ENCODE measurements around the gene RIN3. TPM values are rescaled to one million over a fixed set of nuclear protein-coding genes. Genes with fewer than 3 reads are reported as not detected.

The RIN3 gene
- polyA plus RNA-seq, 4 donors, result 5.6 to 7.6 (median 6.7) TPM

DNA sequence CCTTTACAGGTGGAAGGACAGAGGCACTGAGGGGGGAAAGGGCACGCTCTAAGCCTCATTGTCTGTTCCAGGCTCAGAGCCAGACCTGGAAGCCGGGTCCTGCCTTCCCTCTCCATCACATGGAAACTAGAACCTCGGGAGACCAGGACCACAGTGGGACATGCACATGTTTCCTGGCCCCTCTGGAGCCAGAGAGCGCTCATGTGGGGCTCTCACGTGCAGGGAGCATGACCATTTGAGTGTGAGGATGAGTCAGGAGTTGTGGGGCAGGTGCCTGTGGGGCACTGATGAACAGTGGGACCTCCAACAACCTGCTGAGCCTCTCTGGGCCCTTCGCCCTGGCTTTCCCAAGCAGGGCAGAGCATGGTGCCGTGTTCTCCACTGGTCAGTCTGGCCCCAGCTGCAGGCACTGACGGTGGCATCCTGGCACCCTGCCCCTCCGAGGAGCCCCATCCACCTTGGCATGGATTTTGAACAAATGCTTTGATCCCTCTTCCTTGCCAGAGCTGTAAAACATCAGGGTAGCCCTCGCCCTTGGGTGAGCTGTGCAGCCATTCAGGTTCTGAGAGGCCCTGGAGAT is 100.2 kb downstream of the RIN3 start:
- DNase-seq (ENCODE audit: low read depth in 4 of 4, low spot score in 2 of 4), result no peak

DNA sequence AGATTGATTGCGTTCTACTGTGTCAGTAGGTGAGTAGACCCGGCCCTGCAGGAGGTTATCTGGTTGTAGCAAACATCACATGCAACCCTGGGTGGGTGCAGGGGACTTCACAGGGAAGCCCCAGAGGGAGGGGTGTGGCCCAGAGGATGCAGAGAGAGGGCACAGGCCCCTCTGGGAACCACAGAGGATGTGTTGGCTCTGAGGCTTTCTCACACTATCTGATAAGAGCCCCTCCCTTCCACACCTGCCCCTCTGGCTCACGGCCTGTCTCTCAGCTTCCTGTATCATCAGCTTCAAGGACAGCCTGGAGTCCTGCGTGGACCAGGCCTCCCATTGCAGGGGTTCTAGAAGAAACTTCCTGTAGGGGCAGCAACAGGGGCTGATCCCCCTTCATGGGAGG is 101.9 kb downstream of the RIN3 start:
- no peak for DNase-seq (ENCODE audit: low read depth in 4 of 4, low spot score in 2 of 4)

DNA sequence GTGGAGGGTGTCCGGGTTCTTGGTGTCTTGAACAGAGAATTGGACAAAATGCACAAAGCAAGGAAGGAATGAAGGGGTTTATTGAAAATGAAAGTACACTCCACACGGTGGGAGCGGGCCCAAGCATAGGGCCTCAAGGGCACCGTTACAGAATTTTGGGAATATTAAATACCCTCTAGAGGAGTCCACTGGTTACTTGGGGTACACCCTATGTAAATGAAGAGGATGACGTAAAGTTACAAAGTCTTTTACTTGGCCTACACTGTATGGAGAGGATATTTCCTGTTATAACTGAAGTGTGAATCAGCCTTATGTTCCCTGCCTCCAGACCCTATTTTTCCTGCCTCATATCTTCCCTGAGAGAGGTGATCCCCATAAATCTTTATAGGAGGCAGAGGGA is 102.6 kb downstream of the RIN3 start:
- no peak for DNase-seq (ENCODE audit: low read depth in 4 of 4, low spot score in 2 of 4)

DNA sequence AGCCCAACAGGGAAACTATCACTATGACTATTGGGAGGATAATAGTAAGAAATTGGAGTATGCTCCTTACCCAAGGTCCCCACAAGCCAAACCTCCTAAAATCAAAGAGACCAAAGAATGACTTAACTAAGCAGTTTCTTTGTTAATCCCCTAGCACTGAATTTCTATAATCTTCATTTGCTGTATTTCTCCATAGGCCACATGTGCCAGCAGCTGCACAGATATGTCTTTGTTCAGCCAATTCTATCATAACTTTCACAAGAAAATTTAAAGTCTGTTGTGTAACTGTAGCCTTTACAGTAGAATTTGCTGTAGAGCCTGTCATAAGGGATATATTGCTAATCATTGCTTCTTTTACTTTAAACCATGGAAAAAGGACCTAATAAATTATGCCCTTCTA is 104.0 kb downstream of the RIN3 start:
- no peak for DNase-seq (ENCODE audit: low read depth in 4 of 4, low spot score in 2 of 4)

DNA sequence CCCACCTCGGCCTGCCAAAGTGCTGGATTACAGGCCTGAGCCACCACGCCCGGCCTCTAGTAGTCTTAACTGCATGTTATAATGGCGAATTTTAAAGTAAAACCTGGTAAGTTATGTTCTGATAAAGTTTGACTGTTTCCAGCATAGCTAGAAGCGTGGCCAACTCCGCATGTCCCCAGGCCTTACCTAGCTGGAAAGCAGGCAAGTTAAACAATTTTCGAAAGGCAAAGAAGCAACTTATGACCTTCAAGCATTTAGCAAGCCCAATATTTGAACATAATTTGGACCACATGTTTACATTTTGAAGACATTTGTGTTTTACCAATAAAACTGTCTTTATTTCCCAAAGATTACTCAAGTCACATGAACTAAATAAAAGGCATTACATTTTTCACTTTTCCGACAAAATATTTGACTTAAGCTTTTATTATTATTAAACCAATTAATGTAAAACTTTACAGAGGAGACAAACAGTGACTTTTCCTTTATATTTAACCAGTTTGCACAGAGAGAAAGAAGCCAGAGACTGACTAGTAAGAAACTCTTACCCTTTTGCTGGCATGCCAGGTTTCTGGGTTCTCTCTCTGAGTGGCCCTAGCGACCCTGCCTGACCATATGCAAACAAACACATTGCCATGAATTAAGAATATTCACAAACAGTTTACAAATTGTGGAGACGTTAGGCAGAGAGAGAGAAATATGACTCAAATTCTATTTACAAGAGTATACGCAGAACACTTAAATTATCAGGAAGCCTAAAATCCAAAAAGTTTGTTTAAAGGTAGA is 106.3 kb downstream of the RIN3 start:
- no peak for DNase-seq (ENCODE audit: low read depth in 4 of 4, low spot score in 2 of 4)

DNA sequence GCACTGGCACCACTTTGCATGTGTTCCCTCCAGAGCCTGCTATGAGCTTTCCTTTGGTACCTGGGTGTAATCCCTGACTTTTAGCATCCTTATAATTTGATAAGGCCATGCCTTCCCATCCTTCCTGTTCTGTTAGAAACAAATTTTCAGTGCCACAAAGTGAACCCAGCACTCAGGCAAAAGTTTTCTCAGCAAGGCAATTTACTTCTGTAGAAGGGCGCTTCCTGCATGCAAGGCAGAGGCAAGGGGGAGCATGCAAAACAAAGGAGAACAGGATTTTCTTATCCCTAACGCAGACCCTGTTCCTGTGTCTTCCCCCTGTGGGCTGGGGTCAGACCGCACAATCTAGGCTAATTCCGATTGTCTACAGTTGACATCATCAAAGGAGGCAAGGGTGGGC is 108.7 kb downstream of the RIN3 start:
- no peak for DNase-seq (ENCODE audit: low read depth in 4 of 4, low spot score in 2 of 4)

DNA sequence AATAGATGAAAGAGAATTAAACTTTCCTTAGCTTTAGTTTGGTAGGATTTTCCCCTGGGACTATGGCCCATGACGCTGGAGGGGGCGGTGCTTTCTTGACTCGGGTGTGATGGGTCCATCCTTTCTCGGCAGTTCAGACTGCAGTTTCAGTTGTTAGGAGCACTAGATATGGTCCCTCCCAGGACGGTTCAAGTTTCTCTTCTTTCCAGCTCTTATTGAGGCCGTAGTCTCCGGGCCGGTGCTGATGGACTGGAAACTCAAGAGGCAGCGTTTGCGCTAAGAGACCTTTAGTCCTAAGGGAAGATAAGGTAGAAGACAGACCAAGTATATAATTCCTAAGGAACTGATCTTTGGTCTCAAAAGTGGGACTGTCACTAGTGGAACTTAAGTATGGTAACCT is 111.2 kb downstream of the RIN3 start:
- no peak for DNase-seq (ENCODE audit: low read depth in 4 of 4, low spot score in 2 of 4)

DNA sequence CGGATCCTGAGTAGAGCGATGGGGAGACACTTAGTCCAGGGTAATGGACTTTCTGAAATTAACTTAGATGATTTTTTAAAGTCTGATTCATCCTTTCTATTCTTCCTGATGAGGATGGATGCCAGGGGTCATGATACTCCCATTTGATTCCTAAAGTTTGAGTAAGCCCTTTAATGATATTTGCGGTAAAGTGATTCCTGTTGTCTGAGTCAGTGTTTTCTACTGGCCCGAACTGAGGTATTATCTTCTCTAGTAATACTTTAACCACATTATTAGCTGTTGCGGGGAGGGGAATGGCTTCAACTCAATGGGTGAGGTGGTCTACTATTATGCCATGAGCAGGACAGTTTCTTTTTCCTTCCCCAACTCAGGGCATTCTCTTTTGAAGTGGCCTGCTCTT is 111.6 kb downstream of the RIN3 start:
- DNase-seq (ENCODE audit: low read depth in 4 of 4, low spot score in 2 of 4), result no peak

DNA sequence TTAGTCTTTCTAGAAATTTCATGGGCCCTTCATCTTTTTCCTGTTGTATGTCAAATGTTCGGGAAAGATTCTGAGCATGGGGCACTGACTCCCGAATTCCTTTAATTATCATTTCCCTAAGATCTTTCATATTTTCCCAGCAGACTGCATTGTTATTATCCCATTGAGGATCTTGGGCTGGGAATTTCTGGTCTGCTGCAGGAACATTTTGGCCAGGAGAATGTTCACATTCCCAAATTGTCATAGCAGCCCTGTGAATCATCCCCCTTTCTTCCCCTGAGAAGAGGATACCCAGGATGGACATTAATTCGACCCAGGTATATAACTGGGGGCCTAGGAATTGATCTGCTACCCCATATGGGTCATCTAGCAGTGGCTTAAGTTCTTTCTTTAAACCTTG is 112.5 kb downstream of the RIN3 start:
- no peak for DNase-seq (ENCODE audit: low read depth in 4 of 4, low spot score in 2 of 4)

DNA sequence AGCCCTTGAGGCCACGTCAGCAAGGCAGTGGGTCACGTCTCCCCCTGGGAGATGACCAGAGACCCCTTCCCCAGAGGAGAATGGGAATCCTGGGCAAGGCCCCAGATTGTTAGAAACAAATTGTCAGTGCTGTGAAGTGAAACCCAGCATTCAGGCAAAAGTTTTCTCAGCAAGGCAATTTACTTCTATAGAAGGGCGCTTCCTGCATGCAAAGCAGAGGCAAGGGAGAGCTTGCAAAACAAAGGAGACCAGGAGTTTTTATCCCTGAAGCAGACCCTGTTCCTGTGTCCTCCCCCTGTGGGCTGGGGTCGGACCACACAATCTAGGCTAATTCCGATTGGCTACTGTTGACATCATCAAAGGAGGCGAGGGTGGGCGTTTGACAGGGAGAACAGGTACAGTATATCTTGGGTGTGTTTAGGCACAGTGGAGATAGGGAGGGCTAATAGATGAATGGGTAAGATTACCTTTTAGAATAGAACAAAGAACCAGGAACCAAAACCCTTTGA is 114.2 kb downstream of the RIN3 start:
- DNase-seq (ENCODE audit: low read depth in 4 of 4, low spot score in 2 of 4), result no peak

DNA sequence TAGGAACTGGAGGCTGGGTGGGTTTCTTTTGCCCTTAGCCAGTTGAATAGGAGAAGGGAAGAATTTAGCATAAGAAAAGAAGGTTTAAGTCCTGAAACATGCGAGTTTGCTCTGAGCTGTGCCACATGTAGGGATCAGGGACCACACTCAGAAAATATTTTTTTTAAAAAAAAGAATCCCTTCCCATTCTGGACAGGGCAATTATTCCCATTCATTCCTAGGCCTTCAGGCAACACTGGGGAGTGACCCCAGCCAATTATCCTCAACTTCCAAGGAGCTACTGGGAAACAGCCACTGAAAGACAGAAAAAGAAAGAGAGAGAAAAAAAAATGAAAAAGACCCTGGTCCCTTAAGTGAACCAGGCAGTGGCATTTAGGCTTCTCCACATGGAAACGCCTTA is 115.1 kb downstream of the RIN3 start:
- DNase-seq (ENCODE audit: low read depth in 4 of 4, low spot score in 2 of 4), result no peak

DNA sequence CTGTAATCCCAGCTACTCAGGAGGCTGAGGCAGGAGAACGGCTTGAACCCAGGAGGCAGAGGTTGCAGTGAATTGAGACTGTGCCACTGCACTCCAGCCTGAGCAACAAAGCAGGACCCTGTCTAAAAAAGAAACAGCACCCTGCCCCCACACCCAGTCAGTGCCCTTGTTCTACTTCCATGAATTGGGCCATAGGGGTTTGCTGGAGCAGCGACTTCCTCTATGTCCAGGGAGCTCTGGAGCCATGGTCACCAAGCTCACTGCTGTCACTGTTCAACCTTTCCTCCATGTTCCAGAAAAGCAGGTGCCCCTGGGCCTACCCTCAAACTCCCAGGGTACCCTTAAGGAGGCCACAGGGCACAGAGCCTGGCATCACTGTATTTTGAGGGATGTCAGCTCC is 116.8 kb downstream of the RIN3 start:
- no peak for DNase-seq (ENCODE audit: low read depth in 4 of 4, low spot score in 2 of 4)

DNA sequence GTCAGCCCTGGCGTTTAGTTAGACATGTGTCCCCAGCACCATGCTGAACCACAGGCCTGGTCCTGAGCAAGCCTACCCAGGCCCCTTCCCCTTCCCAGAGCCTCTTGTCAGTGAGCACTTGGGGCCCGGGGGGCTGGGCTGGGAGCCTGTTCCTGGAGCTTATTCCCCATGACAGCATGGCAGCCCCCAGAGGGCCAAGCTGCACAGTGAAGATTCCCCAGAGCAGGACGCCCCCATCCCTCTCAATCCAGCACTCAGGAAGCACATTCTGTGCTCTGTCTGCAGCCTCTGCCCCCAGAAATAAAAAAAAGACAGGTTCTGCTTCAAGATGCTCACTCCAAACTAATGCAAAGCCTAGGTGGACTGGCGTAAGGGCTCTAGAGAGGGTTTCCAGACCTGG is 117.5 kb downstream of the RIN3 start:
- DNase-seq (ENCODE audit: low read depth in 4 of 4, low spot score in 2 of 4), result no peak

DNA sequence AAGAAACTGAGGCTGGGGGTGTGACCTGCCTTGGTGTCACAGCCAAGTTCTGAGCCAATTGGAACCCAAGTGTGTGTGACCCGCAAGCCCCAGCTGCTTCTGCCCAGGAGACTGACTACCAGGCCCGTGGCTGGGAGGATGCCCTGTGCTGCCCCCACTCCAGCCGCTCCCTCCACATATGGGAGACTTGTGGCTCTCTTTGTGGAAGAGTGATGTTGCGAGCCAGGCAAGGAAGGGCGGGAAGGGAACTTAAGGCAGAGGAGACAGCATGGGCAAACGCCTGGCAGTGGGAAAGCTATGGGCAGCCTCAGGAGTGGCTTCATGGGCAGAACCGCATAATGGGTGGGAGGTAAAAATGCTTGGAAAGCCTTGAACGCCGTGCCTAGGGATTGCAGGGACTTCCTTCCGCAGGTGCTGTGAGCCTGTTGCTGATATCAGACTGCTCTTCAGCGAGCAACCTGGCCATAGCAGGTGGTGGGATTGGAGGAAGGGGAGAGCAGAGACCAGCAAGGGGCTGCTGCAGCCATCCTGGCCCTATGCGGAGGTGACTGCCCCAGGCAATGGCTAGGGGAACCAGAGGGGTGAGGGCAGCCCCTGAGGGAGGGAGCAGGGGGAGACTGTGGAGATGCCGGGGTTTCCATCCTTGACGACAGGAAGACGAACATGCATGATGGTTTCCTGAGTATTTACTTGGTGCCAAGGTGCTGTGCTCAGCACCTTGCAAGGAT is 119.1 kb downstream of the RIN3 start:
- no peak for DNase-seq (ENCODE audit: low read depth in 4 of 4, low spot score in 2 of 4)

DNA sequence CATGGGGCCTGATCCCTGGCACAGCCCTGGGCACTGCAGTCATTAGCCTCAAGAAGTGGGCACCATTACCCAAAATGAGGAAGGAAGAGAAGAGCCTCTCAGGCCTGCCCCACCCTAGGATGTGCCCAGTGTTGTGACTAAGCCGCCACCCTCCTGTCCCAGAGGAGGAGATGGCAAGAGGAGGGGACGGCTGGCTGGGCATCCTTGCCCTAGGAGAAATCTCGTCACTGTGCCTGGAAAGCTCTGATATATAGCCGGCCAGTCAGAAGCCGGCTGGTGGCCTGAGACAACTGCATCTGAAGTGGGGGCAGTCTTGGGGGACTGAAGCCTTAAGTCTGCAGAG is 119.7 kb downstream of the RIN3 start:
- no peak for DNase-seq (ENCODE audit: low read depth in 4 of 4, low spot score in 2 of 4)

DNA sequence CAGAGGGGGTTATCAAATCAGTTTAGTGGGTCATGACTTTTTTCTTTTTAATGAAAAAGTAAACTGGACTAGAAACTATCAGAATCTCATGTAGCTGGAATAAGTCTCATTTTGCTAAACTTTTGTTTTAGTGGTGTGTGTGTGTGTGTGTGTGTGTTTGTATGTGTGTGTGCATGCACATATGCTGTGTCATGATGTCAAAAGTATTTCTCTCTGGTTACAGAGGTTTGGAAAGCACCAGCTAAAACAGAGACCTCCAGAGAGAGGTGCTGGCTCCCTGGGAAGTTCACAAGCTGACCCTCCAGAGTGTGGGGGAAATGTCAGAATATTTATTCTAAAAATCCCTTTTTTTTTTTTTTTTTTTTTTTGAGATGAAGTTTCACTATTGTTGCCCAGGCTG is 120.1 kb downstream of the RIN3 start:
- no peak for DNase-seq (ENCODE audit: low read depth in 4 of 4, low spot score in 2 of 4)

DNA sequence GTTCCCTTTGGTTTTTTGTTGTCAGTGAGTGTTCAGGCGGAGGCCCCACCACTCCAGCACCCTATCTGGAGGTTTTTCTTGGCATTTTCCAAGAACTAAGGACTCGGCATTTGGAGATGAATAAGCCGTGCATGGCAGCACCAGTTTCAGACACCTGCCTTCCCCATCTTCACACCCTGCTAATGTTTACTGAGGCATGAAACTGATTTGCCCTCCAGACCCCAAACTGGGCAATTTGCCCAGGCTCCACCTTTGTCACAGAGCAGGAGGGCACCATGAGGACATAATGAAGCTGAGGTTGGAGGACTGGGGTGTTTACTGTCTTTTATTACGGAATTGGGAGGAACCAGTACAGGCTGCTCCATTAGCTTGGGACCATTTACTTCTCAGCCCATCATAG is 121.5 kb downstream of the RIN3 start:
- no peak for DNase-seq (ENCODE audit: low read depth in 4 of 4, low spot score in 2 of 4)

DNA sequence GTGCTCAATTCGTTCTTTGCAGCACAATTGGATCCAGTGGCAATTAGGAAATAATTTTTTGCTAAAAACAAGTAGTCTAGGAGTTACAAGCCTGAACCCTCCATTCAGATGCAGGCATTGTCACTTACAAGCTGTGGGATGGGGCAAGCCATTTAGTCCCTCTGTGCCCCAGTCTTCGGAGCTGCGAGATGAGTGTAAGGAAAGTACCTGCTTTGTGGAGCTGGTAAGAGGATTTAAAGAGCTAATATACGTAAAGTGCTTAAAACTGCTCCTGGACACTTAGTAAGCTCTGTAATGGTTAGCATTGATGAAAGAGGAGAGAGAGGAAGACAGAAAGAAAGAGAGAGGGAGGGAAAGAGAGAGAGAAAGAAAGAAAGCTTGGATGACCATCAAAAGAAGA is 122.3 kb downstream of the RIN3 start:
- no peak for DNase-seq (ENCODE audit: low read depth in 4 of 4, low spot score in 2 of 4)

DNA sequence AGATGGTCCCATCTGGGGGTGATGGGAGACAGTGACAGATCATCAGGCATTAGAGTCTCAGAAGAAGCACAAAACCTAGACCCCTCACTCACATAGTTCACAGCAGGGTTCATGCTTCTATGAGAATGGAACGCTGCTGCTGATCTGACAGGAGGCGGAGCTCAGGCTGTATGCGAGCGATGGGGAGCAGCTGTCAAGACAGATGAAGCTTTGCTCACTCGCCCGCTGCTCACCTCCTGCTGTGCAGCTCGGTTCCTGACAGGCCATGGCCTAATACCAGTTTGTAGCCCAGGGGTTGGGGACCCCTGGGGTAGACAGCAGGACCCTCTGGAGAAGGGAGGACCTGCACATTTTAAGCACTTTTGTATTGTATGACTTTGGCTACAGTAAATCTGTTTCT is 123.6 kb downstream of the RIN3 start:
- DNase-seq (ENCODE audit: low read depth in 4 of 4, low spot score in 2 of 4), result peak in 1 of 4 donors; percentile 26

DNA sequence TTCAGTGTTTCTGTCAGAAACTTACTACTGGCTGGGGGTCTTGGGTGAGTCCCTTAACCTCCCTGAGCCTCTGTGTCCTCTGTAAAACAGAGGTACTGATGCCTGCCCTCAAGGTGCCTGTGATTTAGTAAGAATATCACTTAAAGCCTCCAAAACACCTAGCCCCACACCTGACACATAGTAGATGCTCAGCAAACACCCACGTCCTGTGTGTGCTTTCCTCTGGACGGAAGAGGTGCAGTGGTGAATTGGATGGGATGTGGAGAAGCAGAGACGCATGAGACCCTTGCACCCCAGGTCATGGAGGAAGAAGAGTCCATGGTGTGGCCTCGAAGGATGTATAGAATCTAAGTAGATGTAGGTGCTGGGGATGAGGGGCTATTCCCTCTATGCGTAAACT is 124.3 kb downstream of the RIN3 start:
- no peak for DNase-seq (ENCODE audit: low read depth in 4 of 4, low spot score in 2 of 4)

DNA sequence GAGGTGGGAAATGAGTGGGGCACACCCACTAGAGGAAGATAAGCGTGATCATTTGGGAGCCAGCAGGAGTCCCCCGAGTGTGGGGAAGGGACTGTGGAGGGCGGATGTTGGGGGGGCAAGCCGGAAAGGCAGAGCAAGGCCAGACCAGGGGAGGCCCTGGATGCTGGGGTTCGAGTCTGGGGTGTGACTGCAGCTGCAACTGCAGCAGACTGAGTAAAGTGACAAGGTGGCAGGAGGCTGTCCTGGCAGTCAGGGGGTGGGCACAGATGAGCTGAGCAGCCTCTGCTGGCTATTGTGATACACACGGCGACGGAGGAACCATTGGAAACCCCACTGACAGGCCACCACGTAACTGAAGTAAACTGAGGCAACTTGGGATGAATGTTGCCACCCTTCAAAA is 124.7 kb downstream of the RIN3 start:
- DNase-seq (ENCODE audit: low read depth in 4 of 4, low spot score in 2 of 4), result no peak

DNA sequence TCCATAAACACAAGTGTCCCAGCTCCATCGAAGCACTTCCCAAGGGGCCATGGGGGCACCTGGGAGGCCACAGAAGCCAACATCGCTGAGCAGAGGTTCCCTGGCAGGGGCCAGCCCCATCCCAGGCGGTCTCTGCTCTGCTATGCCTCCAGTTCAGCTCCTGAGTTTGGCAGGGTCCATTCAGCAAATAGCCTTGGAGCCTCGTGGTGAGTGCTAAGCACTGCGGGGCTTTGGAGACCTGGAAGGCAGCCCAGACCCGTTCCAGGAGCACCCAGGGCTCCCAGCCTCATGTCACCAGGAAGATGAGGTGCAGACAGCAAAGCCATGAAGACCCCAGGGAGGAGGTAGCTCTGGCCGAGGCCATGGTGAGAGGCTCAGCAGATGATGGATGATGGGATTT is 125.3 kb downstream of the RIN3 start:
- DNase-seq (ENCODE audit: low read depth in 4 of 4, low spot score in 2 of 4), result no peak
